Posterior vena cava (tissue), 2 donors: ENCODE data around the gene MYCN. TPM values are rescaled to one million over a fixed set of nuclear protein-coding genes. Genes with fewer than 3 reads are reported as not detected.
"Not testable (repeated sequence)": the region's sequence is repeated elsewhere in the genome, so short reads cannot be mapped to it uniquely, and the experiment has no call there.

Source experiments
- DNase-seq: peaks from one replicate; pipeline ENCODE4 v3.0.0-alpha.2; 2020; ENCODE audit warnings: low spot score
- intact Hi-C, 2 donors: fragments of 100-400 bp; cut with DNase I; formaldehyde crosslinking; loops; one replicate each; pipeline versions ENCODE4 v1.14.1 to v1.14.2; 2022 to 2023
- total RNA-seq, 2 donors: library from RNA; stranded (reverse); fragmentation: NEBNext Ultra II Directional; extraction: Animal tissue kit (Norgen Biotek cat#: 25700); gene quantifications; one replicate each; pipeline ENCODE4 v1.2.1, GENCODE V29; 2021
- donor health status: DM: yes; HTN: yes; CAD: no.
- donor health status: DM: yes; HTN: yes; CAD: no.

The MYCN gene
- total RNA-seq, 2 donors from 2014 or later, result 0.88 to 1.1 TPM

- intact Hi-C loops, result no loop called here
- DNase-seq, result no peak
Measured at GRCh38 chr2:15953147-15953630, 12.8 kb downstream of the MYCN start.

- intact Hi-C loops, result no loop called here
- no peak for DNase-seq
Measured at GRCh38 chr2:15953891-15954680, 13.7 kb downstream of the MYCN start.

DNA sequence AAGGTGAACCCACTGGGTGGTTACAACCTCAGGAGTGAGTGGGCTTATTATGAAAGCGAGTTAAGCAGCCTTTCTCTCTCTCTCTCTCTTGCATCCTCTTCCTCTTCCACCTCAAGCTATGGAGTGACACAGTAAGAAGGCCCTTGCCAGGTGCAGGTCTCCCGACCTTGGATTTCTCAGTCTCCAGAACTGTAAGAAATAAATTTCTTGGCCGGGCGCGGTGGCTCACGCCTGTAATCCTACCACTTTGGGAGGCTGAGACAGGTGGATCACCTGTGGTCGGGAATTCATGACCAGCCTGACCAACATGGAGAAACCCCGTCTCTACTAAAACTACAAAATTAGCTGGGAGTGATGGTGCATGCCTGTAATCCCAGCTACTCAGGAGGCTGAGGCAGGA is 14.4 kb downstream of the MYCN start:
- no peak for DNase-seq
- intact Hi-C loops, result no loop called here

- intact Hi-C loops, result no loop called here
- no peak for DNase-seq
Measured at GRCh38 chr2:15955232-15955988, 15.1 kb downstream of the MYCN start.

DNA sequence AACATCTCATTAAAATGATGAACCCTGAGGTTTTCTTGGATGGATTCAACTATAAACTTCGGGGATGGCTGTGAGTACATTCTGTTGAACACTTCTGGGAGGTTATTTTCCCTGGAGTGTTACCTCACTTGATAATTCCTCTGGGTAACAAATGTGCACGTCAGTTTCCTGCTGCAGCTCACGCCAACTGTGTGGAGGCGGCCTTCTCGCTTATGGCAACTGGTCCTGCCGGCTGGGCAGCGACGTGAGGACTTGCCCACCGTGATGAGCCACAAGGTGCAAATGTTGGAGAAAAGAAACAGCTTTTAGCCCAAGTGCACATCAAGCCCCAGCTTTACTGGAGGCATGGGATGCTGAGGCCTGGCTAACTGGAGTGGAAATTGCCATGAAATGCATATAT is 15.9 kb downstream of the MYCN start:
- DNase-seq, result no peak
- intact Hi-C loops, result no loop called here

- no peak for DNase-seq
- intact Hi-C loops, result no loop called here
Measured at GRCh38 chr2:15956751-15957736, 16.7 kb downstream of the MYCN start.

GRCh38 chr2:15957881-15958713 is 17.7 kb downstream of the MYCN start:
- no peak for DNase-seq
- intact Hi-C loops, result no loop called here

GRCh38 chr2:15959331-15960153 is 19.2 kb downstream of the MYCN start:
- no peak for DNase-seq
- intact Hi-C loops, result no loop called here

DNA sequence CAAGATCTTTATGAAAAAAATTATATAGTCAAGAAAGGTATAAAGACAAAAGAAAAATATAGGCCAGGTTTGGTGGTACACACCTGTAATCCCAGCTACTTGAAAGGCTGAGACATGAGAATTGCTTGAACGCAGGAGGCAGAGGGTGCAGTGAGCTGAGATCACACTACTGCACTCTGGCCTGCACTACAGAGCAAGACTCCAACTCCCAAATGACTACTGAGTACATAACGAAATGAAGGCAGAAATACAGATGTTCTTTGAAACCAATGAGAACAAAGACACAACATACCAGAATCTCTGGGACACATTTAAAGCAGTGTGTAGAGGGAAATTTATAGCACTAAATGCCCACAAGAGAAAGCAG is 19.8 kb downstream of the MYCN start:
- intact Hi-C loops, result not testable (repeated sequence)

DNA sequence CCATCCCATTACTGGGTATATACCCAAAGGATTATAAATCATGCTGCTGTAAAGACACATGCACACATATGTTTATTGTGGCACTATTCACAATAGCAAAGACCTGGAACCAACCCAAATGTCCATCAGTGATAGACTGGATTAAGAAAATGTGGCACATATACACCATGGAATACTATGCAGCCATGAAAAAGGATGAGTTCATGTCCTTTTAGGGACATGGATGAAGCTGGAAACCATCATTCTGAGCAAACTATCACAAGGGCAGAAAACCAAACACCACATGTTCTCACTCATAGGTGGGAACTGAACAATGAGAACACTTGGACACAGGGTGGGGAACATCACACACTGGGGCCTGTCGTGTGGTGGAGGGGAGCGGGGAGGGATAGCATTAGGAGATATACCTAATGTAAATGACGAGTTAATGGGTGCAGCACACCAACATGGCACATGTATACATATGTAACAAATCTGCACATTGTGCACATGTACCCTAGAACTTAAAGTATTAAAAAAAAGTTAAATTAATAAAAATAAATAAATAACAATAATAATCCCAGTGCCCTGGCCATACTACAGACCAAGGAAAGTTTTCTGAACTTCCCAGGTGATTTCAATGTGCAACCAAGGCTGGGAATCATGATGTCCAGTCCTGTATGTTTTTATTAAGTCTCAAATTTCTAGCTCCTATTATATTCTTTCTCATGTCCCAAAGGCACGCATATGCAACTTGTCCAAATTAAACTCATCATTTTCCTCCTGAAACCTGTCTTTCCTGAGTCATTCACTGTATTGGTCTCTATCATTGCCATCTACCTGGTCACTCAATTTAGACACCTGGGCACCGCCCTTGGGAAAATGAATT is 23.0 kb downstream of the MYCN start:
- intact Hi-C loops, DNase-seq: not testable (repeated sequence)

More for the DNA sequence above, 19.8 kb downstream of the MYCN start:
- not testable (repeated sequence) for DNase-seq

- DNase-seq, result no peak
- intact Hi-C loops, result no loop called here
Measured at GRCh38 chr2:15963977-15964670, 23.8 kb downstream of the MYCN start.

GRCh38 chr2:15964936-15965563 is 24.7 kb downstream of the MYCN start:
- no peak for DNase-seq
- intact Hi-C loops, result no loop called here

GRCh38 chr2:15965564-15966019 is 25.2 kb downstream of the MYCN start:
- intact Hi-C loops, result no loop called here
- DNase-seq, result no peak

- intact Hi-C loops, result no loop called here
- DNase-seq, result no peak
Measured at GRCh38 chr2:15967415-15968279, 27.3 kb downstream of the MYCN start.
